WTC11 (cell line): ENCODE measurements around the gene VTI1A.

Experiments
- FOXJ3 ChIP-seq: sonication (generic); formaldehyde crosslinking; IDR thresholded peaks from 2 replicates; pipeline ENCODE4 v1.9.0; 2021; ENCODE audit warnings: missing genetic modification reagents, mild to moderate bottlenecking, borderline replicate concordance
- GABPB1 ChIP-seq: sonication (generic); formaldehyde crosslinking; IDR thresholded peaks from 2 replicates; pipeline ENCODE4 v1.8.1; 2023; ENCODE audit warnings: mild to moderate bottlenecking, missing genetic modification reagents
- JUN ChIP-seq: sonication (generic); formaldehyde crosslinking; IDR thresholded peaks from 2 replicates; pipeline ENCODE4 v1.8.0; 2023; ENCODE audit warnings: mild to moderate bottlenecking, missing genetic modification reagents
- MXD4 ChIP-seq: fragments of 250-450 bp; sonication (Bioruptor Pico); IDR thresholded peaks from 2 replicates; pipeline ENCODE4 v1.8.0; 2021; ENCODE audit warnings: mild to moderate bottlenecking, moderate library complexity, borderline replicate concordance
- NR1H2 ChIP-seq: sonication (generic); formaldehyde crosslinking; IDR thresholded peaks from 2 replicates; pipeline ENCODE4 v1.9.0; 2021; ENCODE audit warnings: mild to moderate bottlenecking, moderate library complexity, missing genetic modification reagents
- SP1 ChIP-seq: sonication (generic); formaldehyde crosslinking; conservative IDR thresholded peaks from 2 replicates; pipeline ENCODE4 v1.8.1; 2022; ENCODE audit warnings: missing genetic modification reagents
- ZNF232 ChIP-seq: sonication (generic); formaldehyde crosslinking; IDR thresholded peaks from 2 replicates; pipeline ENCODE4 v1.8.0; 2022; ENCODE audit warnings: mild to moderate bottlenecking, missing genetic modification reagents
- TF ChIP-seq, protein P1 (sequence below): sonication (generic); formaldehyde crosslinking; IDR thresholded peaks from 2 replicates; pipeline ENCODE4 v1.8.0; 2022; ENCODE audit warnings: mild to moderate bottlenecking, missing genetic modification reagents
- TF ChIP-seq, protein P2 (sequence below): fragments of 200-600 bp; IDR thresholded peaks from 2 replicates; pipeline ENCODE4 v1.8.0; 2022; ENCODE audit warnings: antibody characterized with exemption
- TF ChIP-seq, protein P3 (sequence below): sonication (generic); formaldehyde crosslinking; IDR thresholded peaks from 2 replicates; pipeline ENCODE4 v1.8.0; 2022; ENCODE audit warnings: missing genetic modification reagents
- TF ChIP-seq, protein P4 (sequence below): sonication (generic); formaldehyde crosslinking; IDR thresholded peaks from 2 replicates; pipeline ENCODE4 v1.8.1; 2023; ENCODE audit warnings: mild to moderate bottlenecking, missing genetic modification reagents, borderline replicate concordance
- TF ChIP-seq, protein P5 (sequence below): sonication (generic); formaldehyde crosslinking; IDR thresholded peaks from 2 replicates; pipeline ENCODE4 v1.8.1; 2023; ENCODE audit warnings: mild to moderate bottlenecking, moderate library complexity, missing genetic modification reagents

DNA sequence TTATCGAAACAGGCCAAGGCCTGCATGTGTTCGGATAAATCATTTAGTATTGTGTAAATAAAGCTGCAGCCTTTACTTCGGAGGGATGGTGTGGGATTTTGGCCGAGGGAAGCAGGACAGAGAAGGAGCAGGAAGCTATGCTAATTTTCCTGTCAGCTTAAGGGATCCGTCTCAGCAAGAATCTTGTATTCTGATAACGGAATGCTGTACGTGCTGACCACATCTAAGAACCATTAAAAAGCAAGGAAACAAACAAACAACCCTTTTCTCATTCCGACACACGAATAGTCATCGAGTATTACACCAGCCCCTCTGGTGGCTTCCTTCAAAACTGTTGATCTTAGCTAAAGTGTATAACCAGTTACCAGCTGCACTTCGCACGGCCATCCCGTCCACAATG lies 369.9 kb downstream of the VTI1A start:
- TF ChIP-seq, protein P1, sequence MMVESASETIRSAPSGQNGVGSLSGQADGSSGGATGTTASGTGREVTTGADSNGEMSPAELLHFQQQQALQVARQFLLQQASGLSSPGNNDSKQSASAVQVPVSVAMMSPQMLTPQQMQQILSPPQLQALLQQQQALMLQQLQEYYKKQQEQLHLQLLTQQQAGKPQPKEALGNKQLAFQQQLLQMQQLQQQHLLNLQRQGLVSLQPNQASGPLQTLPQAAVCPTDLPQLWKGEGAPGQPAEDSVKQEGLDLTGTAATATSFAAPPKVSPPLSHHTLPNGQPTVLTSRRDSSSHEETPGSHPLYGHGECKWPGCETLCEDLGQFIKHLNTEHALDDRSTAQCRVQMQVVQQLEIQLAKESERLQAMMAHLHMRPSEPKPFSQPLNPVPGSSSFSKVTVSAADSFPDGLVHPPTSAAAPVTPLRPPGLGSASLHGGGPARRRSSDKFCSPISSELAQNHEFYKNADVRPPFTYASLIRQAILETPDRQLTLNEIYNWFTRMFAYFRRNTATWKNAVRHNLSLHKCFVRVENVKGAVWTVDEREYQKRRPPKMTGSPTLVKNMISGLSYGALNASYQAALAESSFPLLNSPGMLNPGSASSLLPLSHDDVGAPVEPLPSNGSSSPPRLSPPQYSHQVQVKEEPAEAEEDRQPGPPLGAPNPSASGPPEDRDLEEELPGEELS = no peak
- no peak for TF ChIP-seq NR1H2
- no peak for TF ChIP-seq GABPB1 (CRISPR knock-in tag)
- TF ChIP-seq MXD4 = no peak
- TF ChIP-seq, protein P2, sequence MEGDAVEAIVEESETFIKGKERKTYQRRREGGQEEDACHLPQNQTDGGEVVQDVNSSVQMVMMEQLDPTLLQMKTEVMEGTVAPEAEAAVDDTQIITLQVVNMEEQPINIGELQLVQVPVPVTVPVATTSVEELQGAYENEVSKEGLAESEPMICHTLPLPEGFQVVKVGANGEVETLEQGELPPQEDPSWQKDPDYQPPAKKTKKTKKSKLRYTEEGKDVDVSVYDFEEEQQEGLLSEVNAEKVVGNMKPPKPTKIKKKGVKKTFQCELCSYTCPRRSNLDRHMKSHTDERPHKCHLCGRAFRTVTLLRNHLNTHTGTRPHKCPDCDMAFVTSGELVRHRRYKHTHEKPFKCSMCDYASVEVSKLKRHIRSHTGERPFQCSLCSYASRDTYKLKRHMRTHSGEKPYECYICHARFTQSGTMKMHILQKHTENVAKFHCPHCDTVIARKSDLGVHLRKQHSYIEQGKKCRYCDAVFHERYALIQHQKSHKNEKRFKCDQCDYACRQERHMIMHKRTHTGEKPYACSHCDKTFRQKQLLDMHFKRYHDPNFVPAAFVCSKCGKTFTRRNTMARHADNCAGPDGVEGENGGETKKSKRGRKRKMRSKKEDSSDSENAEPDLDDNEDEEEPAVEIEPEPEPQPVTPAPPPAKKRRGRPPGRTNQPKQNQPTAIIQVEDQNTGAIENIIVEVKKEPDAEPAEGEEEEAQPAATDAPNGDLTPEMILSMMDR = no peak
- TF ChIP-seq JUN = no peak
- TF ChIP-seq, protein P3, sequence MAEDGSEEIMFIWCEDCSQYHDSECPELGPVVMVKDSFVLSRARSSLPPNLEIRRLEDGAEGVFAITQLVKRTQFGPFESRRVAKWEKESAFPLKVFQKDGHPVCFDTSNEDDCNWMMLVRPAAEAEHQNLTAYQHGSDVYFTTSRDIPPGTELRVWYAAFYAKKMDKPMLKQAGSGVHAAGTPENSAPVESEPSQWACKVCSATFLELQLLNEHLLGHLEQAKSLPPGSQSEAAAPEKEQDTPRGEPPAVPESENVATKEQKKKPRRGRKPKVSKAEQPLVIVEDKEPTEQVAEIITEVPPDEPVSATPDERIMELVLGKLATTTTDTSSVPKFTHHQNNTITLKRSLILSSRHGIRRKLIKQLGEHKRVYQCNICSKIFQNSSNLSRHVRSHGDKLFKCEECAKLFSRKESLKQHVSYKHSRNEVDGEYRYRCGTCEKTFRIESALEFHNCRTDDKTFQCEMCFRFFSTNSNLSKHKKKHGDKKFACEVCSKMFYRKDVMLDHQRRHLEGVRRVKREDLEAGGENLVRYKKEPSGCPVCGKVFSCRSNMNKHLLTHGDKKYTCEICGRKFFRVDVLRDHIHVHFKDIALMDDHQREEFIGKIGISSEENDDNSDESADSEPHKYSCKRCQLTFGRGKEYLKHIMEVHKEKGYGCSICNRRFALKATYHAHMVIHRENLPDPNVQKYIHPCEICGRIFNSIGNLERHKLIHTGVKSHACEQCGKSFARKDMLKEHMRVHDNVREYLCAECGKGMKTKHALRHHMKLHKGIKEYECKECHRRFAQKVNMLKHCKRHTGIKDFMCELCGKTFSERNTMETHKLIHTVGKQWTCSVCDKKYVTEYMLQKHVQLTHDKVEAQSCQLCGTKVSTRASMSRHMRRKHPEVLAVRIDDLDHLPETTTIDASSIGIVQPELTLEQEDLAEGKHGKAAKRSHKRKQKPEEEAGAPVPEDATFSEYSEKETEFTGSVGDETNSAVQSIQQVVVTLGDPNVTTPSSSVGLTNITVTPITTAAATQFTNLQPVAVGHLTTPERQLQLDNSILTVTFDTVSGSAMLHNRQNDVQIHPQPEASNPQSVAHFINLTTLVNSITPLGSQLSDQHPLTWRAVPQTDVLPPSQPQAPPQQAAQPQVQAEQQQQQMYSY (CRISPR knock-in tag) = no peak
- TF ChIP-seq, protein P4, sequence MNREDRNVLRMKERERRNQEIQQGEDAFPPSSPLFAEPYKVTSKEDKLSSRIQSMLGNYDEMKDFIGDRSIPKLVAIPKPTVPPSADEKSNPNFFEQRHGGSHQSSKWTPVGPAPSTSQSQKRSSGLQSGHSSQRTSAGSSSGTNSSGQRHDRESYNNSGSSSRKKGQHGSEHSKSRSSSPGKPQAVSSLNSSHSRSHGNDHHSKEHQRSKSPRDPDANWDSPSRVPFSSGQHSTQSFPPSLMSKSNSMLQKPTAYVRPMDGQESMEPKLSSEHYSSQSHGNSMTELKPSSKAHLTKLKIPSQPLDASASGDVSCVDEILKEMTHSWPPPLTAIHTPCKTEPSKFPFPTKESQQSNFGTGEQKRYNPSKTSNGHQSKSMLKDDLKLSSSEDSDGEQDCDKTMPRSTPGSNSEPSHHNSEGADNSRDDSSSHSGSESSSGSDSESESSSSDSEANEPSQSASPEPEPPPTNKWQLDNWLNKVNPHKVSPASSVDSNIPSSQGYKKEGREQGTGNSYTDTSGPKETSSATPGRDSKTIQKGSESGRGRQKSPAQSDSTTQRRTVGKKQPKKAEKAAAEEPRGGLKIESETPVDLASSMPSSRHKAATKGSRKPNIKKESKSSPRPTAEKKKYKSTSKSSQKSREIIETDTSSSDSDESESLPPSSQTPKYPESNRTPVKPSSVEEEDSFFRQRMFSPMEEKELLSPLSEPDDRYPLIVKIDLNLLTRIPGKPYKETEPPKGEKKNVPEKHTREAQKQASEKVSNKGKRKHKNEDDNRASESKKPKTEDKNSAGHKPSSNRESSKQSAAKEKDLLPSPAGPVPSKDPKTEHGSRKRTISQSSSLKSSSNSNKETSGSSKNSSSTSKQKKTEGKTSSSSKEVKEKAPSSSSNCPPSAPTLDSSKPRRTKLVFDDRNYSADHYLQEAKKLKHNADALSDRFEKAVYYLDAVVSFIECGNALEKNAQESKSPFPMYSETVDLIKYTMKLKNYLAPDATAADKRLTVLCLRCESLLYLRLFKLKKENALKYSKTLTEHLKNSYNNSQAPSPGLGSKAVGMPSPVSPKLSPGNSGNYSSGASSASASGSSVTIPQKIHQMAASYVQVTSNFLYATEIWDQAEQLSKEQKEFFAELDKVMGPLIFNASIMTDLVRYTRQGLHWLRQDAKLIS (CRISPR knock-in tag) = no peak
- no peak for TF ChIP-seq ZNF232 (CRISPR knock-in tag)
- TF ChIP-seq SP1 (CRISPR knock-in tag) = no peak
- no peak for TF ChIP-seq FOXJ3 (CRISPR knock-in tag)
- TF ChIP-seq, protein P5, sequence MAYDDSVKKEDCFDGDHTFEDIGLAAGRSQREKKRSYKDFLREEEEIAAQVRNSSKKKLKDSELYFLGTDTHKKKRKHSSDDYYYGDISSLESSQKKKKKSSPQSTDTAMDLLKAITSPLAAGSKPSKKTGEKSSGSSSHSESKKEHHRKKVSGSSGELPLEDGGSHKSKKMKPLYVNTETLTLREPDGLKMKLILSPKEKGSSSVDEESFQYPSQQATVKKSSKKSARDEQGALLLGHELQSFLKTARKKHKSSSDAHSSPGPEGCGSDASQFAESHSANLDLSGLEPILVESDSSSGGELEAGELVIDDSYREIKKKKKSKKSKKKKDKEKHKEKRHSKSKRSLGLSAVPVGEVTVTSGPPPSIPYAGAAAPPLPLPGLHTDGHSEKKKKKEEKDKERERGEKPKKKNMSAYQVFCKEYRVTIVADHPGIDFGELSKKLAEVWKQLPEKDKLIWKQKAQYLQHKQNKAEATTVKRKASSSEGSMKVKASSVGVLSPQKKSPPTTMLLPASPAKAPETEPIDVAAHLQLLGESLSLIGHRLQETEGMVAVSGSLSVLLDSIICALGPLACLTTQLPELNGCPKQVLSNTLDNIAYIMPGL = no peak
